Lung (tissue), 12 donors: Measurements from ENCODE around the gene SPAG17. TPM values are rescaled to one million over a fixed set of nuclear protein-coding genes. Genes with fewer than 3 reads are reported as not detected.

Experiments used
- ATAC-seq: fragments of 200-7000 bp; cut with Tn5 transposase; one replicate; pipeline ENCODE4 v1.9.1; 2020; ENCODE audit warnings: moderate number of reproducible peaks; ENCODE audit not compliant: insufficient read depth, low FRiP score
- DNase-seq, 3 donors: peaks; one replicate each; pipeline ENCODE4 v3.0.0-alpha.2; 2013 to 2017
- H3K27ac ChIP-seq, 2 donors: one replicate each; pipeline ENCODE4 v1.5.1; 2013; ENCODE audit warnings: mild to moderate bottlenecking in 2 of 2, moderate library complexity in 2 of 2, control low read depth in 1 of 2, inconsistent platforms in 1 of 2, low read depth in 1 of 2, low read length in 1 of 2
- H3K27me3 ChIP-seq, 3 donors: one replicate each; pipeline ENCODE4 v1.5.1; 2013; ENCODE audit warnings: low read length in 2 of 3; ENCODE audit not compliant: control insufficient read depth in 3 of 3, insufficient read depth in 3 of 3
- H3K36me3 ChIP-seq, 4 donors: one replicate each; pipeline ENCODE4 v1.5.1; 2013; ENCODE audit warnings: low read length in 4 of 4, mild to moderate bottlenecking in 1 of 4, moderate library complexity in 1 of 4; ENCODE audit not compliant: control insufficient read depth in 4 of 4, insufficient read depth in 4 of 4
- H3K4me1 ChIP-seq, 5 donors: one replicate each; pipeline ENCODE4 v1.5.1; 2013; ENCODE audit warnings: low read length in 5 of 5, mild to moderate bottlenecking in 2 of 5, moderate library complexity in 1 of 5; ENCODE audit not compliant: control insufficient read depth in 5 of 5, insufficient read depth in 5 of 5
- H3K4me3 ChIP-seq: one replicate; pipeline ENCODE4 v1.5.1; 2013; ENCODE audit warnings: mild to moderate bottlenecking, control low read depth, moderate library complexity
- H3K9ac ChIP-seq, 2 donors: one replicate each; pipeline ENCODE4 v1.5.1; 2013; ENCODE audit warnings: low read length in 2 of 2, control low read depth in 1 of 2; ENCODE audit not compliant: insufficient read depth in 1 of 2
- H3K9me3 ChIP-seq, 4 donors: one replicate each; pipeline ENCODE4 v1.5.1; 2013; ENCODE audit warnings: low read length in 3 of 4, mild to moderate bottlenecking in 1 of 4, moderate library complexity in 1 of 4; ENCODE audit not compliant: control insufficient read depth in 4 of 4, insufficient read depth in 3 of 4
- CTCF ChIP-seq: IDR thresholded peaks from 2 replicates; pipeline ENCODE4 v1.5.1; 2012; ENCODE audit warnings: mild to moderate bottlenecking; ENCODE audit errors: control extremely low read depth, extremely low read depth
- WGBS, 2 donors: extraction: QIAGEN DNeasy Blood & Tissue Kit; methylation state at CpG; one replicate each; pipeline ENCODE4 v1.1.7; 2013; 5-methylcytosine and 5-hydroxymethylcytosine counted together
- polyA plus RNA-seq, 2 donors: library from polyadenylated mRNA; stranded (reverse); fragments of 200-250 nt; gene quantifications; one replicate each; pipeline ENCODE4 v1.2.1, GENCODE V29; 2013
- total RNA-seq, 2 donors: library from RNA; depleted of rRNA in 1 of 2; stranded (reverse); fragments of >200 nt in 1 of 2; gene quantifications; one replicate each; pipeline ENCODE4 v1.2.1, GENCODE V29; 2014 to 2021
- donor health status: control.
- donor health status: control.
- donor health status: Bipolar disorder and iron deficiency.
- donor health status: healthy.
- donor health status: DM: yes; HTN: yes; CAD: no.

The SPAG17 gene
- total and polyA plus RNA-seq, 4 donors = 3.3 to 40.0 (median 12.4) TPM

GRCh38 chr1:118118469-118118868, 66.6 kb downstream of the SPAG17 start:
- ATAC-seq (peak; percentile 51), DNase-seq (peak in 2 of 3 donors; percentile 10 to 26)
- Histone ChIP-seq H3K9ac (no peak overlapping the region), H3K27me3 (no peaks in the 10 kb centered on the region), H3K27ac (no peak overlapping the region), H3K4me3 (no peak overlapping the region), H3K4me1 (peaks cover 0 to 18% (median 3%) of the 10 kb centered on the region in 5 donors), H3K36me3 (no peaks in the 10 kb centered on the region), H3K9me3 (no peaks in the 10 kb centered on the region)
- TF ChIP-seq CTCF = no peak
- 38 to 69% methylated on average over 5 of the region's 5 CpGs for WGBS, 2 donors

GRCh38 chr1:118117521-118117920, 67.5 kb downstream of the SPAG17 start:
- DNase-seq = no peak
- 85 to 93% methylated on average over 4 of the region's 4 CpGs for WGBS, 2 donors
- no peak for TF ChIP-seq CTCF
- Histone ChIP-seq H3K36me3 (no peaks in the 10 kb centered on the region), H3K4me3 (no peak overlapping the region), H3K27ac (peak overlapping the region in 1 of 2 donors; percentile 5), H3K9me3 (no peaks in the 10 kb centered on the region), H3K4me1 (peaks cover 0 to 18% (median 3%) of the 10 kb centered on the region in 5 donors), H3K27me3 (no peaks in the 10 kb centered on the region), H3K9ac (no peak overlapping the region)
- ATAC-seq = no peak

GRCh38 chr1:118116909-118117308, 68.1 kb downstream of the SPAG17 start:
- WGBS, 2 donors = 48 to 65% methylated on average over 4 of the region's 4 CpGs
- peaks cover 0 to 18% (median 3%) of the 10 kb centered on the region in 5 donors for H3K4me1 ChIP-seq
- H3K9me3 ChIP-seq = no peaks in the 10 kb centered on the region
- TF ChIP-seq CTCF = no peak
- no peak overlapping the region for H3K27ac ChIP-seq
- H3K36me3 ChIP-seq = no peaks in the 10 kb centered on the region
- DNase-seq (peak in 2 of 3 donors; percentile 5 to 23), ATAC-seq (peak; percentile 43)
- H3K9ac ChIP-seq = no peak overlapping the region
- H3K27me3 ChIP-seq = no peaks in the 10 kb centered on the region
- H3K4me3 ChIP-seq = no peak overlapping the region

- no peaks in the 10 kb centered on the region for H3K9me3 ChIP-seq
- ATAC-seq (no peak), DNase-seq (peak in 2 of 3 donors; percentile 12 to 19)
- H3K4me3 ChIP-seq = no peak overlapping the region
- H3K4me1 ChIP-seq = peaks cover 0 to 20% (median 3%) of the 10 kb centered on the region in 5 donors
- no peaks in the 10 kb centered on the region for H3K36me3 ChIP-seq
- no peak for TF ChIP-seq CTCF
- WGBS, 2 donors = 79 to 81% methylated on average over 5 of the region's 5 CpGs
- H3K9ac ChIP-seq = no peak overlapping the region
- no peaks in the 10 kb centered on the region for H3K27me3 ChIP-seq
- H3K27ac ChIP-seq = no peak overlapping the region
Measured at GRCh38 chr1:118116401-118116800, 68.6 kb downstream of the SPAG17 start.
